GM21447 (cell line): ENCODE measurements around the gene ABHD1.

Experiments
- ATAC-seq: cut with Tn5 transposase; IDR thresholded peaks from one replicate; pipeline ENCODE4 v1.9.1; 2021; ENCODE audit not compliant: unreplicated experiment

The ABHD1 gene

GRCh38 chr2:27134781-27135477 is 11.3 kb downstream of the ABHD1 start:
- no peak for ATAC-seq

DNA sequence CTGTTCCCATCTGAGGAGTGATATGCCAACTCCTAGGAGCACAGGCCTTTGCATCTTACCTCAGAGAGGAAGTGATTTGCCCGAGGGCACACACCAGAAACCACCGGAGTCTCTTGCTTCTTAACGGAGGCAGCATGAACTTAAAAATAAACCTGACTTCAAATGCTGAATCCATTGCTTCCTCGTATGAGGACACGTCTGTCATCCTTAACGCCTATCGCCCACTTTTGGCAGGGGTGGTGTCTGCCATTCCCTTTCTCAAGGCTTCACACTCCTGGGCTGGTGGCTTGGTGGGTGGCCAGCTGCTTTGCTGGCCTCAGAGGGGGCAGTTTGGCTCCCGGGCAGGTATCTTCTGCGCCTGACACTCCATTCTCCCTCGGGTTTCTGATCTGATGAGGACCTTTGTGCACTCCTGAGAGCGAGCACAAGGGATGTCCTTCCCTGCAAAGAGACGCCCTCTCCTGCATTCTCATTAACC is 11.9 kb downstream of the ABHD1 start:
- ATAC-seq, result no peak

- no peak for ATAC-seq
Observed at GRCh38 chr2:27136751-27137150, 13.1 kb downstream of the ABHD1 start.

DNA sequence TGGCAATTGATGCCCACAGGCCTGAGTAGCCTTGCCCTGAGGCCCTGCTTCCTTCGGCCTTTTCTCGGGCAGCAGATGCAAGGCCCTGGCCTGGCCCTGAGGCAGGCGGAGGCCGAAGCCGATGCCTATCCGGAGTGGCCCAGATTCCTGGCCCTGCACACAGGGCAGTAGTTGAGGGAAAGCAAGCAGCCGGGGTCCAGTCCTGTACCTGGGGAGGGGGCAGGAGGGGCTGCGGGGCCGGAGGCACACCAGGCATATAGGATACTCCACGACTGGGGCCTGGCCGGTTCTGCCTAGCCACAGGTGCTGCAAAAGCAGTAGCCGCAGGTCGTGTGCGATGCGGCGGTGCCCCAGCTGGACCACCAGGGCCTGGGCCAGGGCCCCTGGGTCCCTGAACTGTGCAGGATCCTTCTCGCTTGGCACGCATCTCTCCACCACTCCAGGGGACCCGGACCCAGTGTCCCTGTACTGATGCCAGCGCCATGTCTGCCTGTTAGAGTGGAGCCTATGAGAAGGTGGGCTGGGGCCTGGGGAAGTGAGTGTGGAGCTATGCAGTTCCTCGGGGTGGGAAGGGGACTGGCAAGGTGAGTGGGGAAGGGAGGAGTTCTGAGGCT is 13.8 kb downstream of the ABHD1 start:
- no peak for ATAC-seq

- no peak for ATAC-seq
Observed at GRCh38 chr2:27138111-27138510, 14.5 kb downstream of the ABHD1 start.

DNA sequence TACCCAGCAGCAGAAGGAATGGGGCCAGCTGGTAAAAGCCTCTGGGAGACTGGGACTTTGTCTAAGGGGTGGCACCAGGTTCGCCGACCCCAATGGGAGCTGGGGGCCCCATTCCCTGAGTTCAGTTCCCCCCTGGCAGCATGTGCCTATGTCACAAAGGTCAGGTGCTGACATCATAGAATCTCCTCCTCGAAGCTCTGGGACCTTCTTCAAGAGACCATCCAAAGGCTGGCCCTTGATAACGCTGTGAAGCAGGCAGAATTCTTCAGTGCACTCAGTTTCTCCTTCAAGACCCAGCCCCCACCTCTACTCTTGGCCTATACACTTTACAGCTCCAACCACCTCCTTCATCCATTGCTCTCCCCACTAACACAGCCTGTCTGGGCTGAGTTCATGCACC is 15.7 kb downstream of the ABHD1 start, which contains the start of gene PRR30:
Gene PRR30 (minus strand): TSS at position 101 of the 400 bp plus-strand sequence. CDS start 1,081 bp downstream, outside the sequence.
- no peak for ATAC-seq

DNA sequence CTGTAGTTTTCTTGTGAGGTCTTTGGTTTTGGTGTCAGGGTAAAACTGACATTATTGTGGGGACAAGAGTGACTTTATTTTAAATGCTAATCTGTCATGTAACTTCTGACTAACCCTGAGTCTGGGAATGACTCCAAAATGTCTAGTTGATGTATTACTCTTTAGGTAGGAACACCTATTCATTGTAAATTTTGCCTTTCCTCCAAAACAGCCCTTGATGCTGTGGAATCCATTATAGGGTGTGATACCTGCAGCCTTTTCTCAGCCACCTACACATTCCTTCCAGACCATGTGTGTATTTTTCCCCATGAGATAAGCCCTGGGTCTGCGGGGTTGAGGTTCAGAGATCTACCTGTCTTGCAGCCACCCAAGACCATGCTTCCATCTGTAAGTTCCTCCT is 19.7 kb downstream of the ABHD1 start:
- ATAC-seq, result no peak

DNA sequence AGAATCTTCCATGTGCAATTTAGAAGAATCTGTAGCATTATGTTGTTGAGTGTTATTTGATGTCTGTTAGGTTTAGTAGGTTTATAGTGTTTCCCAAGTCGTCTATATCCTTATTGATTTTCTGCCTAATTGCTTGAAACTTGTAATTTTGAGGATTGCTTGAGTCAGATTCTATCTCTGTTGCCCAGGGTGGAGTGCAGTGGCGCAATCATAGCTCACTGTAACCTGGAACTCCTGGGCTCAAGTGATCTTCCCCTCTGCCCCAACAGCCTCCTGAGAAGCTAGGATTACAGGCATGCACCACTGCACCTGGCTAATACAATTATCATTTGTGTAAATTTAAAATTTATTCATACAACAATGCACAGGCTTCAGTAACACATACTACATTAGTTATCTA is 22.1 kb downstream of the ABHD1 start:
- no peak for ATAC-seq

- no peak for ATAC-seq
Observed at GRCh38 chr2:27147935-27148334, 24.3 kb downstream of the ABHD1 start.

GRCh38 chr2:27148801-27149439 is 25.3 kb downstream of the ABHD1 start, which contains the start of gene TCF23:
Gene TCF23 (plus strand): TSS chr2:27149004. CDS start chr2:27149134, 130 bp downstream.
- no peak for ATAC-seq

GRCh38 chr2:27149570-27150405 is 26.2 kb downstream of the ABHD1 start:
- ATAC-seq, result no peak

GRCh38 chr2:27150639-27151230 is 27.1 kb downstream of the ABHD1 start:
- ATAC-seq, result no peak

DNA sequence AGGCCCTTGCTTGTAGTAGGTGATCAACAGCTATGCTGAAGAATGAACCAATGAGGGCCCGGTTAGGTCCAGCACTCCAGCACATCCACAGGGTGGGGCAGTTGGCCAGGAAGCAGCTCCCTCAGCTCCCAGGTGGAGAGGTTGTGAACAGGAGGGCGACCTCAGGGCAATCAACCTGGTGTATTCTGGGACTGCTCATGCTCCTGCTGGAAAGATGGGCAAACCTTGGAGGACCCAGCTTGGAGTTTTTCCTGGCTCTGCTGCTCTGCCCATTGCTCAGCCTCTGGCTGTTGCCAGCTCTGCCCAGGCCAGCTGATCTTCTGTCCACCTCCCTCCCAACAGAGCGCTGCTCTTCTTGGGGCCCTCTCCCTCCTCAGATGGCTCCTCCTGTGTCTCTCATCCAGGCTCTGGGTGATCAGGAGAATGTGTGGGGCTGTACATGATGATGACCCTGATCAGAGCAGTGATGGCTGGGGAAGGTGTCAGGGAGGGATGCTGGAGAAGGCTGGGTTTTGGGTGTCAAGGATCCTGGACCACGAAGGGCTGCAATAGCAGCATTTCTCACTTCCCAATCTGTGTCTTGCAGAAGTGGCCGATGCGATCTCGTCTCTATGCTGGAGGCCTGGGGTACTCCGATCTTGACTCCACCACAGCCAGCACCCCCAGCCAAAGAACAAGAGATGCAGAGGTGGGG is 28.6 kb downstream of the ABHD1 start:
- ATAC-seq, result no peak

DNA sequence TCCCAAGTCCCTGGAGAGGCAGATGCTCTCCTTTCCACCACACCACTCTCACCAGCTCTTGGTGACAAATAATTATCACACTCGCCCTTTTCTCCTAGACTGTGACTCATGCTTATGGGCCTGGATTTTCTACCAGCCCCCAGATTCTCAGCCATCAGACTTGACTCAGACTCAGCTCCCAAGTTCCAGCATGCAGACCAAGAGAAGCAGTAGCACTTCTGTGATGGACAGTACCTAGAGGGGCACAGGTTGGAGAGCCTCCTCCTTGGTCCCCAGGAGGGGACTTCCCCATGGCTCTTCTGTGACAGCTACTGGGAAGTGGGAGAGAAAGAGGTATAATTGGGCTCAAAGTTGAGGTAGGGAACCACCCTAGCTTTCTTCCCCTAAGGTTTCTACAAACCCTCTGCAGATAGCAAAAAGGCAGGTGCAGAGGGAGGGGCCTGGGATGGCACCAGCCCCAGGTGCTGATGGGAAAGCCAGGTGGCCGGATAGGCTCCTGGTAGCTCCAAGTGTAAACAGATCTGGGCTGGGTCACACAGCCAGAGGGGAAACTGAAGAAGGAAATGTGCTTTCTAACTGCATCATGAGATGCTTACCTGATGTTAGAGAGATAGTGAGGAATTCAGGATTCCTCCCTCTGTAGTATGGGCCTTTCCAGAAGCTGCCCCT is 29.3 kb downstream of the ABHD1 start:
- no peak for ATAC-seq

DNA sequence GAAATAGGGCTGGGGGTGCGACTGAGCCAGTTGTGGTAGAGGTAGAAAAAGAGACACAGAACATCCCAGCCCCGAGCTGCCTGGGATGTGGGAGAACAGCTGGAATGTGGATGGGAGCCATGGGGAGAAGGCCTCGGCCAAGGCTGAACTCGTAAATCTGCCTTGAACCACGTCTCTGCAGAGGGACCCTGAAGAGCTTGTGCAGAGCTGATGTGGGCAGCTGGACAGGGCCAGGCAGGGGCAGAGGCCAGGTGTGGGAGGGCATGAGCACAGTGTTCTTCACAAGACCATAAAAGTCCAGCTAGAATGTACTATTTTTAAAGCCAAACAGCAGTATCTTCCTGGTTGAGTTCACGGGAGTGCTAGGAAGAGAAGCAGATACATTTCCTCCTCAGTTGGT is 30.9 kb downstream of the ABHD1 start:
- ATAC-seq, result no peak

- ATAC-seq, result no peak
Observed at GRCh38 chr2:27155069-27155520, 31.5 kb downstream of the ABHD1 start.

DNA sequence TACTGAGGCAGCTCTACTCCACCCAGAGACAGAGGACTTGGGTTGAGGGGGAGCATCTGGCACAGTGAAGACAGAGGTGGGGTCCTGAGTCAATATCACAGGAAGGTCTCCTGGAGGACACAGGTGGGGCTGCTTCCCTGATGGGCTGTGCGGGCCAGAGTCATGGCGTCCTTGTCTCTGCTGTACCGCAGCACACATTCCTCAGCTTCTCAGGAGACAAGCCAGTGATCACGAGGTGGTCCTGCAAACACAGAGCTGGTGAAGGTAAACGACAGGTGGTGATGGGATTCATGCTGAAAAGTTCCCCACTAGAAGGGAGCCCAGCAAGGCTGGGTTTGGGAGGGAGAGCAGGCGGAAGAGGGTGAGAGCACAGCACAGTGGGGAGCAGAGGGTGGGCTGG is 34.9 kb downstream of the ABHD1 start:
- no peak for ATAC-seq

- no peak for ATAC-seq
Observed at GRCh38 chr2:27159271-27159670, 35.7 kb downstream of the ABHD1 start.

DNA sequence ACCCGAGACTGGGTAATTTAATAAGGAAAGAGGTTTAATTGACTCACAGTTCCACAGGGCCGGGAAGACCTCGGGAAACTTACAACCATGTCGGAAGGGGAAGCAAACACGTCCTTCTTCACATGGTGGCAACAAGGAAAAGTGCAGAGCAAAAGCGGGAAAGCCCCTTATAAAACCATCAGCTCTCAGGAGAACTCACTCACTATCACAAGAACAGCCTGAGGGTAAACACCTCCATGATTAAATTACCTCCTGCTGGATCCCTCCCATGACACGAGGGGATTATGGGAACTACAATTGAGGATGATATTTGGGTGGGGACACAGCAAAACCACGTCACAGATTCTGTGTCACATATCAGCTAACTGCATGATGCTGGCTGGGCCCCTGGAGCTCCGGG is 36.6 kb downstream of the ABHD1 start:
- ATAC-seq, result no peak
